ENCODE results near the gene ZNF592. TPM values are rescaled to one million over a fixed set of nuclear protein-coding genes. Genes with fewer than 3 reads are reported as not detected.

ZNF592 gene
- total and polyA plus RNA-seq, 2 of the 13 experiments (the other 11 are each of a cell fraction or from before 2014, with no cell fraction given) = 8.2 to 9.8 TPM

GRCh38 chr15:84781495-84781894, 33.1 kb downstream of the ZNF592 start (continued):
- TF ChIP-seq ZNF142 (CRISPR knock-in tag; IDR thresholded peaks at IDR 0.05) (no peak), FOSL2 (CRISPR knock-in tag; IDR thresholded peaks at IDR 0.05) (no peak), FIP1L1 (IDR thresholded peaks at IDR 0.05; ENCODE audit: borderline replicate concordance, insufficient read depth, low read depth, low read length) (no peak), ATF1 (CRISPR knock-in tag; IDR thresholded peaks at IDR 0.05) (no peak), NFE2L1 (CRISPR knock-in tag; IDR thresholded peaks at IDR 0.05; ENCODE audit: borderline replicate concordance) (no peak)

- no peak overlapping the region for H3K4me3 ChIP-seq (replicated peaks in 1 of 3; ENCODE audit: insufficient read depth in 1 of 3, low read depth in 2 of 3, low read length in 3 of 3)
- in situ Hi-C loops (cut with HindIII; ENCODE audit: extremely low pct_ligation_motif_present, low pct_unique_long_range_greater_than_20kb) = no loop called here
- H3K27ac ChIP-seq (ENCODE audit: extremely low read length, insufficient read depth, low read length) = no peak overlapping the region
- CTCF ChIA-PET (ENCODE audit: low intra/inter-chr PET ratio, low total read pairs) = no interaction called here
- ATAC-seq (no peak), FAIRE-seq (no peak), DNase-seq (ENCODE audit: low spot score) (no peak)
- POLR2A ChIA-PET = no interaction called here
- H3K9ac ChIP-seq (ENCODE audit: insufficient read depth, low read depth, low read length) = no peak overlapping the region
- intact Hi-C loops (cut with micrococcal nuclease; ENCODE audit: unreplicated experiment) = no loop called here
- no peaks in the 10 kb centered on the region for H3K9me3 ChIP-seq (ENCODE audit: low read length)
- H3K4me2 ChIP-seq (ENCODE audit: low read depth, low read length) = no peak overlapping the region
- H2AFZ ChIP-seq (ENCODE audit: low read length) = no peak overlapping the region
- peaks cover 8% of the 10 kb centered on the region for H3K4me1 ChIP-seq (ENCODE audit: insufficient read depth, low read length)
- peaks cover 43 to 61% of the 10 kb centered on the region in 2 experiments for H3K36me3 ChIP-seq (replicated peaks in 1 of 2; ENCODE audit: control insufficient read depth in 1 of 2, insufficient read depth in 2 of 2, low read length in 2 of 2)
- 0 out of 2 replicates have a peak, but pooled peaks cover 3% of the 10 kb centered on the region for H4K20me1 ChIP-seq (ENCODE audit: insufficient read depth, low read length)
- no TSS peak for BruUV-seq (replicated peaks)
- H3K79me2 ChIP-seq (ENCODE audit: insufficient read depth, low read length) = peaks cover 16% of the 10 kb centered on the region
- H3K27me3 ChIP-seq (ENCODE audit: control insufficient read depth in 1 of 2, insufficient read depth in 2 of 2, low read length in 2 of 2) = no peaks in the 10 kb centered on the region; a peak in 1 of 5 replicates
- TF ChIP-seq KAT7 (CRISPR knock-in tag; IDR thresholded peaks at IDR 0.05; ENCODE audit: borderline replicate concordance) (no peak), ZC3H4 (CRISPR knock-in tag; IDR thresholded peaks at IDR 0.05; ENCODE audit: borderline replicate concordance) (no peak), ZNF282 (IDR thresholded peaks at IDR 0.05; ENCODE audit: partially characterized antibody) (no peak), ZNF501 (CRISPR knock-in tag; IDR thresholded peaks at IDR 0.05) (no peak), HOMEZ (CRISPR knock-in tag; IDR thresholded peaks at IDR 0.05; ENCODE audit: low read depth) (no peak), TMF1 (CRISPR knock-in tag; IDR thresholded peaks at IDR 0.05; ENCODE audit: low read depth) (no peak), ZBTB10 (CRISPR knock-in tag; IDR thresholded peaks at IDR 0.05; ENCODE audit: borderline replicate concordance) (no peak), MTF2 (CRISPR knock-in tag; IDR thresholded peaks at IDR 0.05; ENCODE audit: borderline replicate concordance) (no peak), ZNF451 (CRISPR knock-in tag; IDR thresholded peaks at IDR 0.05) (no peak), TCF7L2 (IDR thresholded peaks at IDR 0.05; ENCODE audit: low read depth, low read length) (no peak)
These were observed 34.0 kb downstream of the ZNF592 start for GRCh38 chr15:84782346-84782745.
